ENCODE results near the gene PGRMC2. TPM values are rescaled to one million over a fixed set of nuclear protein-coding genes. Genes with fewer than 3 reads are reported as not detected.
A peak's percentile ranks its signal among the peaks of the same experiment; 100 is the strongest.

The PGRMC2 gene
- polyA plus RNA-seq, 3 donors from 2014 or later = 11.9 to 17.6 (median 13.6) TPM

DNA sequence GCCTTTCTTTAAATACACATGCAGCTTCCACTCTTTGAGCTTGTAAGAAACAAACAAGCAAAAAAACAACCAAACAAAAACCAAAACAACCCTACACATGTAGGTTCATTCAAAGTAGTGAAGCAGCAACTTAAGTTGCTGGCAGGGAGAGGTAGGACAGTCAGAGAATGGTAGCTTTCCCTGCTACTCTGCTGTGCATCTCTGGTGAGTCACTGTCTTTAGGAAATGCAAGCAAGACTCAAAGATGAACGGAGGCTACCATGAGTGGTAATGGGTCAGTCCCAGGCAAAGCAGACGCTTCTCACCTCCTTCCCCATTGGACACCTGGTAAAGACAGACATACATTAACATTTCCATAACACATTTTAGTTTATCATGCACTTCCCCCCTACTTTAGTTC is 43.2 kb downstream of the PGRMC2 start:
- Mint-ChIP-seq H3K27ac (no peak overlapping the region), H3K4me3 (no peak overlapping the region), H3K9me3 (peaks cover 0 to 8% (median 1%) of the 10 kb centered on the region in 6 donors), H3K27me3 (ENCODE audit: low read depth in 3 of 3) (peaks cover 3 to 5% (median 3%) of the 10 kb centered on the region in 3 donors), H3K4me1 (no peaks in the 10 kb centered on the region), H3K36me3 (no peaks in the 10 kb centered on the region)
- DNase-seq = no peak

- no peak for DNase-seq
- Mint-ChIP-seq H3K27me3 (ENCODE audit: low read depth in 3 of 3) (peaks cover 3 to 5% (median 3%) of the 10 kb centered on the region in 3 donors), H3K4me1 (no peaks in the 10 kb centered on the region), H3K4me3 (no peak overlapping the region), H3K36me3 (no peaks in the 10 kb centered on the region), H3K27ac (peak overlapping the region in 1 of 6 donors; percentile 29), H3K9me3 (peaks cover 0 to 3% (median 0%) of the 10 kb centered on the region in 6 donors)
These were observed 45.0 kb downstream of the PGRMC2 start for GRCh38 chr4:128242601-128243000.

- no peak for DNase-seq
- no peaks in the 10 kb centered on the region for H3K36me3 Mint-ChIP-seq
- H3K27me3 Mint-ChIP-seq (ENCODE audit: low read depth in 3 of 3) = peaks cover 3 to 5% (median 3%) of the 10 kb centered on the region in 3 donors
- H3K4me3 Mint-ChIP-seq = no peak overlapping the region
- no peaks in the 10 kb centered on the region for H3K4me1 Mint-ChIP-seq
- peaks cover 0 to 3% (median 0%) of the 10 kb centered on the region in 6 donors for H3K9me3 Mint-ChIP-seq
- H3K27ac Mint-ChIP-seq = no peak overlapping the region
These were observed 45.6 kb downstream of the PGRMC2 start for GRCh38 chr4:128241981-128242380.

DNA sequence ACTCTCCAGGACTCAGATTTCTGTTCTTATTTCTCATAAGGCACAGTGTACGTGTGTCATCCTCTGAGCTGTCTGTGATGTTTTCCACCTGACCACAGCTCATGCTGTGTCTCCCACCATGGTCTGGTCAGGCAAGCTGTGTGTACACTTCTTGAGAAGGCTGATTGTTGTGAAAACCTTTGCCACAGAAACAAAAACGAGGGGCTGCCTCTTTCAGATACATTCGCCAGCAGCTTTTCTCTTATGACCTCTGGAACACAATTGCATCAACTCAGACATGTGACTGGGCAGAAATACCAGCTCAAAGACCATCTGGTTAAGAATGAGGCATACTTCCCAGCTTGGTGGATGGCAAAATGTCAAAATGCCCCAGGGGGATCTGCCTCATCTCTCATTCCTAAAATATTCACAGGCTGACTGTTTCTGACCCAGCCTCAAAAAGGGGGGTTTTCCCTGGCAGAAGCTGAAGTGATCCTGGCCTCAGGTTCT is 46.1 kb downstream of the PGRMC2 start:
- peaks cover 0 to 3% (median 0%) of the 10 kb centered on the region in 6 donors for H3K9me3 Mint-ChIP-seq
- no peak for DNase-seq
- no peak overlapping the region for H3K27ac Mint-ChIP-seq
- no peak overlapping the region for H3K4me3 Mint-ChIP-seq
- no peaks in the 10 kb centered on the region for H3K4me1 Mint-ChIP-seq
- H3K36me3 Mint-ChIP-seq = no peaks in the 10 kb centered on the region
- peaks cover 3 to 5% (median 3%) of the 10 kb centered on the region in 3 donors for H3K27me3 Mint-ChIP-seq (ENCODE audit: low read depth in 3 of 3)

GRCh38 chr4:128241019-128241418 is 46.6 kb downstream of the PGRMC2 start:
- Mint-ChIP-seq H3K4me1 (no peaks in the 10 kb centered on the region), H3K36me3 (no peaks in the 10 kb centered on the region), H3K4me3 (no peak overlapping the region), H3K9me3 (peaks cover 0 to 2% (median 0%) of the 10 kb centered on the region in 6 donors), H3K27me3 (ENCODE audit: low read depth in 3 of 3) (peaks cover 3 to 5% (median 3%) of the 10 kb centered on the region in 3 donors), H3K27ac (no peak overlapping the region)
- no peak for DNase-seq

DNA sequence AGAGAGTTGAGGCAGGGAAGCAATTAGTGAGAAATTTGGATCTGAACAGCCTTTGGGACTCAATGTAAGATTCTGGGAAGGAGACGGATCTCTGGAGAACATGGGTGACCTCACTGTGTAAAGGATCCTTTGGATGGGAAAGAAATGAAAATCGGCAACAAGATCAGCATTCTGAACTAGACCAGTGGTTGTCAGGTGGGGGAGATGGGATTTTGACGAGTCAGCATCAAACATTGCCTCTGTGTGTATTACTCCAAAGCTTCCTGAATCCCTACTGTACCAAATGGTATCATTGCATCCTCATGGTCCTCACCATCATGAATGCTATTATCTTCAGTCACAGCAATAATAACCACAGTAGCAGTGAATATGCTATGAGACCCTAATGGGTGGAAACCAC is 52.8 kb downstream of the PGRMC2 start:
- no peak for DNase-seq
- Mint-ChIP-seq H3K4me1 (no peaks in the 10 kb centered on the region), H3K27ac (no peak overlapping the region), H3K4me3 (no peak overlapping the region), H3K27me3 (ENCODE audit: low read depth in 3 of 3) (peaks cover 2 to 13% (median 6%) of the 10 kb centered on the region in 3 donors), H3K36me3 (no peaks in the 10 kb centered on the region), H3K9me3 (peaks cover 0 to 1% (median 0%) of the 10 kb centered on the region in 6 donors)

- Mint-ChIP-seq H3K27me3 (ENCODE audit: low read depth in 3 of 3) (peaks cover 2 to 13% (median 6%) of the 10 kb centered on the region in 3 donors), H3K36me3 (no peaks in the 10 kb centered on the region), H3K9me3 (no peaks in the 10 kb centered on the region), H3K27ac (no peak overlapping the region), H3K4me1 (no peaks in the 10 kb centered on the region), H3K4me3 (no peak overlapping the region)
- DNase-seq = no peak
These were observed 54.9 kb downstream of the PGRMC2 start for GRCh38 chr4:128232719-128233118.

- Mint-ChIP-seq H3K27ac (no peak overlapping the region), H3K27me3 (ENCODE audit: low read depth in 3 of 3) (peaks cover 0 to 10% (median 1%) of the 10 kb centered on the region in 3 donors), H3K4me1 (no peaks in the 10 kb centered on the region), H3K9me3 (peaks cover 0 to 2% (median 0%) of the 10 kb centered on the region in 6 donors), H3K4me3 (no peak overlapping the region), H3K36me3 (no peaks in the 10 kb centered on the region)
- no peak for DNase-seq
These were observed 58.5 kb downstream of the PGRMC2 start for GRCh38 chr4:128228845-128229795.

DNA sequence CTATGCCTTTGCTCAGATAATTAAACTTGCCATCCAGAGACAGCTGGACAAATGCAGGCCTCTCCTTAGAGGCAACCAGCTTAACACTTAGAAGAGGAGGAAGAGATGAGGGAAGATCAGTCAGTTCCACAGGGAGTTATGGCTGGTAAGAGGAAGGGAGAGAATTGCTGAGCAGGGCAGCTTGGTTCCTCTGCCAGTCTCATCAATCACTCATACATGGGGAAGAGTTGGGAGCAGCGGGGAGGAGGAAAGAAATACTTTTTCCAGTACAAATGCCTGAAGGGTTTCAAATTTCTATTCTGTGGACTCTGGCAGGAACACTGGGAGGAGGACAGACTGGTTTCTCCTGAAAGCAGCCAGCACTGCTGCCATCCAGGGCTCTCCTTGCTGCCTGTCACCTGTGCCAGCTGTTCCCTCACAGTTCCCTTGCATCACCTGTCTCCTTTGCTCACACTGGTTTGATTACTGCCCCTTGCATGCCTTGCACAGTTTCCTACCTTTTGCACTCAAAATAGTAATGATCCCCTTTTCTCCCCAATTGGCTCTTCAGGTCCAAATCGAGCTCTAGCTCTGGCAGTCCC is 59.5 kb downstream of the PGRMC2 start:
- no peaks in the 10 kb centered on the region for H3K36me3 Mint-ChIP-seq
- no peak overlapping the region for H3K4me3 Mint-ChIP-seq
- no peaks in the 10 kb centered on the region for H3K4me1 Mint-ChIP-seq

GRCh38 chr4:128225148-128225547 is 62.5 kb downstream of the PGRMC2 start:
- Mint-ChIP-seq H3K27me3 (ENCODE audit: low read depth in 3 of 3) (peaks cover 0 to 1% (median under 1%) of the 10 kb centered on the region in 3 donors), H3K4me1 (no peaks in the 10 kb centered on the region)

More for the DNA sequence above, 59.5 kb downstream of the PGRMC2 start:
- H3K9me3 Mint-ChIP-seq = peaks cover 0 to 2% (median 0%) of the 10 kb centered on the region in 6 donors
- H3K27ac Mint-ChIP-seq = no peak overlapping the region
- peaks cover 0 to 7% (median 1%) of the 10 kb centered on the region in 3 donors for H3K27me3 Mint-ChIP-seq (ENCODE audit: low read depth in 3 of 3)
- DNase-seq = no peak

DNA sequence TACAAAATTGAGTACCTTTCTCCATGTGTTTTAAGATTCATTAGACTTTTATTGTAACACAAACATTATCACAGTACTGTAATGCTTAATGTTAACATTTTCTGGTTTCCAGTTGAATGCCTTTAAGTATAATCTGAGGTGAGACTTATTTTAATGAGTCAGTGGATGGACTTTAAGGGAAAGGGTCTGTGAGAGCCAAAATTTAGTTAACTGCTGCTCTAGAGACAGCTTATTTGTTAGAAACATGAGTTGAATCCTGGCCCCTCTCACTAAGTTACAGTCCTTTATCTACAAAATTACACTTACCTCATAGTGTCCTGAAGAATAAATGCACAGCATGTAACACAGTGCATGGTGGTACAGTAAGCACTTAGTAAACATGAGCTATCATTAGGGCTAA is 66.0 kb downstream of the PGRMC2 start:
- no peak for DNase-seq
- Mint-ChIP-seq H3K27me3 (ENCODE audit: low read depth in 3 of 3) (peaks cover 0 to under 1% (median 0%) of the 10 kb centered on the region in 3 donors), H3K9me3 (peaks cover 0 to 2% (median 0%) of the 10 kb centered on the region in 6 donors), H3K27ac (no peak overlapping the region), H3K36me3 (no peaks in the 10 kb centered on the region), H3K4me3 (no peak overlapping the region), H3K4me1 (no peaks in the 10 kb centered on the region)

More at GRCh38 chr4:128225148-128225547, 62.5 kb downstream of the PGRMC2 start:
- DNase-seq = no peak
- no peak overlapping the region for H3K27ac Mint-ChIP-seq
- H3K9me3 Mint-ChIP-seq = peaks cover 0 to 2% (median 0%) of the 10 kb centered on the region in 6 donors
- no peaks in the 10 kb centered on the region for H3K36me3 Mint-ChIP-seq
- no peak overlapping the region for H3K4me3 Mint-ChIP-seq

- DNase-seq = no peak
These were observed 67.1 kb downstream of the PGRMC2 start for GRCh38 chr4:128220286-128221235.

More at GRCh38 chr4:128220286-128221235, 67.1 kb downstream of the PGRMC2 start:
- Mint-ChIP-seq H3K4me3 (no peak overlapping the region), H3K9me3 (peaks cover 0 to 1% (median 0%) of the 10 kb centered on the region in 6 donors), H3K27ac (no peak overlapping the region), H3K36me3 (no peaks in the 10 kb centered on the region), H3K27me3 (ENCODE audit: low read depth in 3 of 3) (no peaks in the 10 kb centered on the region), H3K4me1 (no peaks in the 10 kb centered on the region)
